Subcutaneous abdominal adipose tissue (tissue), 5 donors: Measurements from ENCODE around the gene MARK1.

Source experiments
- H3K27ac ChIP-seq: one replicate; pipeline ENCODE4 v1.7.0; 2013; ENCODE audit warnings: low read depth, mild to moderate bottlenecking, inconsistent platforms, low read length, moderate library complexity
- H3K27me3 ChIP-seq, 5 donors: one replicate each; pipeline ENCODE4 v1.7.0; 2013; ENCODE audit warnings: low read length in 5 of 5, inconsistent platforms in 1 of 5; ENCODE audit not compliant: control insufficient read depth in 5 of 5, insufficient read depth in 4 of 5
- H3K36me3 ChIP-seq, 5 donors: one replicate each; pipeline ENCODE4 v1.7.0; 2013; ENCODE audit warnings: low read length in 5 of 5; ENCODE audit not compliant: control insufficient read depth in 5 of 5, insufficient read depth in 5 of 5
- H3K4me1 ChIP-seq, 5 donors: one replicate each; pipeline ENCODE4 v1.7.0; 2013; ENCODE audit warnings: low read length in 5 of 5, mild to moderate bottlenecking in 3 of 5, moderate library complexity in 1 of 5; ENCODE audit not compliant: control insufficient read depth in 5 of 5, insufficient read depth in 5 of 5
- H3K4me3 ChIP-seq, 5 donors: one replicate each; pipeline ENCODE4 v1.7.0; 2013; ENCODE audit warnings: low read length in 5 of 5, low read depth in 1 of 5
- H3K9ac ChIP-seq, 5 donors: one replicate each; pipeline ENCODE4 v1.7.0; 2013; ENCODE audit warnings: low read length in 5 of 5, mild to moderate bottlenecking in 4 of 5, moderate library complexity in 3 of 5
- H3K9me3 ChIP-seq, 5 donors: one replicate each; pipeline ENCODE4 v1.7.0; 2013; ENCODE audit warnings: low read length in 5 of 5; ENCODE audit not compliant: control insufficient read depth in 5 of 5
- donor health status: healthy.
- donor health status: healthy.
- donor health status: healthy.
- donor health status: healthy.
- donor health status: healthy.

Gene MARK1

DNA sequence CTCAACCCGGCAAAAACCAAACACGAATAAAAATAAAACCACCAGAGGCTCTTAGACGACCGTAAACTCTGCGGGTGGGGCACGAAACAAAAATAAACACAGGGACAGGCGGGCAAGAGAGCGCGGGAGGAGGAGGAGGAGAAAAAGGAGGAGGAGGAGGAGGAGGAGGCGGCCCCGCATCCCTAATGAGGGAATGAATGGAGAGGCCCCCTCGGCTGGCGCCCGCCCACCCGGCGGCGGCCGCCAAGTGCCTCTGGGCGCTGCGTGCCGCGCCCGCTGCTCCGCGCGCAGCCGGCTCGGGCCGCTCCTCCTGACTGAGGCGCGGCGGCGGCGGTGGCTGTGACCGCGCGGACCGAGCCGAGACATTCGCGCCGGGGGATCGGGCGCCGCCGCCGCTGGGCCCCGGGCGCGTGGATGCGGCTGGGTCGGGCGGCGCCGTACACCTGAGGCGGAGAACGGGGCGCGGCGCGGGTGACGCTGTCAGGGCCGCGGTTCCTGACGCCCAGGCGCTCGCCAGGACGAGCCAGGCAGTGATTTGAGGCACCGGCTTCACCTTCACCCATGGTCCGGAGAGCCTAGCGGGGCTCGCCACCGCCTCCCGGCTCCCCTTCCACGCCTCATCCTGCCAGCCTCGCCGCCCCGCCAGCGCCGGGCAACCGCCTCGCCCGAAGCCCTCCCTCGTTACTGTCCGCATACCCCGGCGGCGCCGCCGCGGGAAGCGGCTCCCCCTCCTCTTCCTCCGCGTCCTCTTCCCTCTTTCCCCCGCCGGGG is at the start of gene MARK1:
Gene MARK1 (plus strand): TSS at position 229 of the 771 bp plus-strand sequence. CDS start 687 bp downstream, outside the sequence.
- Histone ChIP-seq H3K4me3 (peak within 1 kb of the TSS; percentile 84 to 95 (median 91)), H3K27ac (peak within 1 kb of the TSS; percentile 86), H3K9me3 (no peaks in the 10 kb centered on the region), H3K27me3 (no peaks in the 10 kb centered on the region), H3K4me1 (peaks cover 0 to 45% (median 26%) of the 10 kb centered on the region in 5 donors), H3K9ac (peak within 1 kb of the TSS; percentile 68 to 95 (median 90)), H3K36me3 (no peaks in the 10 kb centered on the region)

DNA sequence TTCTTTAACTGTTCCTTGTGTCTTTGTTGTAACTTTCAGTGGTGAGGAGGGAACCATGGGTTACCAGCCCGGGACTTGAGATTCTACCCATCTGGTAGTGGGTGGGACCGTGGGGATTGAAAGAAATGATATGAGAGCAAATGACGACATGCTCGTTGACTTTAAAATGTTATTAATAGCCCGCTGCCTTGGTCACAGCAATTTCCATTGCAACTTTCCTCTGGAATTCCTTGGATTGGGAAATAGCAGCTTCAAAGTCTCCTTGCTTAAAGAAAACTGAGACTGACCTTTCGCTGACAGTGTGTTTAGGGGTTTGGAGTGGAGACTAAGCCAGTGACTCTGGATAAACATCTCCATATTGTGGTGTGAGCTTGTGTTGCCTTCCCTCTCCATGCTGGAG is 44.2 kb upstream of the MARK1 start:
- Histone ChIP-seq H3K9ac (peak overlapping the region in 1 of 5 donors; percentile 63), H3K4me1 (peaks cover 4 to 25% (median 19%) of the 10 kb centered on the region in 5 donors), H3K27me3 (no peaks in the 10 kb centered on the region), H3K9me3 (no peaks in the 10 kb centered on the region), H3K36me3 (no peaks in the 10 kb centered on the region), H3K4me3 (peak overlapping the region in 1 of 5 donors; percentile 20), H3K27ac (peak overlapping the region; percentile 92)

GRCh38 chr1:220484135-220484534 is 43.8 kb upstream of the MARK1 start:
- H3K9ac ChIP-seq = no peak overlapping the region
- H3K9me3 ChIP-seq = no peaks in the 10 kb centered on the region
- peak overlapping the region; percentile 92 for H3K27ac ChIP-seq
- no peaks in the 10 kb centered on the region for H3K27me3 ChIP-seq
- peak overlapping the region in 1 of 5 donors; percentile 20 for H3K4me3 ChIP-seq
- H3K36me3 ChIP-seq = no peaks in the 10 kb centered on the region
- H3K4me1 ChIP-seq = peaks cover 4 to 25% (median 19%) of the 10 kb centered on the region in 5 donors

GRCh38 chr1:220485131-220485530 is 42.8 kb upstream of the MARK1 start:
- Histone ChIP-seq H3K9me3 (no peaks in the 10 kb centered on the region), H3K4me1 (peaks cover 4 to 19% (median 18%) of the 10 kb centered on the region in 5 donors), H3K27me3 (no peaks in the 10 kb centered on the region), H3K36me3 (no peaks in the 10 kb centered on the region), H3K9ac (no peak overlapping the region), H3K4me3 (no peak overlapping the region), H3K27ac (no peak overlapping the region)

DNA sequence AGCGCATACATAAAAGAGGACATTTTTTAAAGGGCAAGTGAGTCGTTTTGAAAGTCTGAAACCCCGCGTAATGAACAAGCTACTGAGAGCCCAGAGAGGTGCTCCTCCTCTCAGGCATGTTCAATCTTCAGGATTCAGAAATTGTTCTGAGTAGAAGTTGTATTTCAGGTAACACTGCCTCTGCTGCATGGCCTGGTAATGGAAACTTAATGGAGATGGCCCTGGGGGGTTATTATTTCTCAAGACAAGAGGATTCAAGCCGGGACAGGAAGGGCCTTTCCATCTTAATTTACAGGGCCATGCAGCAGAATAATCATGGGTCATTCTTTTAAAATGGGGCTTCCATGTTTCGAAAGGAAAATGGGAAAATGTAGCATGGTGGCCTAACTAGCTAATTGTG is 42.1 kb upstream of the MARK1 start:
- no peak overlapping the region for H3K4me3 ChIP-seq
- no peak overlapping the region for H3K27ac ChIP-seq
- peaks cover 4 to 19% (median 17%) of the 10 kb centered on the region in 5 donors for H3K4me1 ChIP-seq
- H3K27me3 ChIP-seq = no peaks in the 10 kb centered on the region
- H3K9ac ChIP-seq = no peak overlapping the region
- H3K9me3 ChIP-seq = no peaks in the 10 kb centered on the region
- no peaks in the 10 kb centered on the region for H3K36me3 ChIP-seq

DNA sequence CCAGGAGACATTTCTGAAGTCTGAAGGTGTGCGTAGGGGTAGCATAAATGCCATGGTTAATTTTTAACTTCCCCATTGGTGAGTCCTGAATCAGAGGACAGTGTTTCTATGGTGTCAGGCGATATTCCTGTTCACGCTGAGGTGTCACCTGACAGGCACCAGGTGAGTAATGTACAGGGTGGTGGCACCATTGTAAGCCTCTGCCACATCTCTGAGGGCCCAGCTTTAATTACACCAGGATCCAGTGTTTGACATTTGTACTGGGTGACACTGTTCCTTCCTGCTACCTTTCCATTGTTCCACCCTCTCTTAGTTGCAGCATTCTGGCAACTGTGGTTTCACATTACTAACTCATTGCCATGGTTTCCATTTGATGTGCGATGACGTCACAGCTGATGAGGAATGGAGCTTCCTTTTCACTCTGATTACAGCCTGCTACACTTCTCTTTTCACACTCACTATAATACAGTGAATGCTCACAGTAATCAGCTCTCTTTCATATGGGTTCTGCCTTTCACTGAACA is 40.6 kb upstream of the MARK1 start:
- Histone ChIP-seq H3K9me3 (no peaks in the 10 kb centered on the region), H3K4me1 (peaks cover 4 to 22% (median 19%) of the 10 kb centered on the region in 5 donors), H3K27ac (no peak overlapping the region), H3K36me3 (no peaks in the 10 kb centered on the region), H3K9ac (no peak overlapping the region), H3K27me3 (no peaks in the 10 kb centered on the region), H3K4me3 (no peak overlapping the region)

DNA sequence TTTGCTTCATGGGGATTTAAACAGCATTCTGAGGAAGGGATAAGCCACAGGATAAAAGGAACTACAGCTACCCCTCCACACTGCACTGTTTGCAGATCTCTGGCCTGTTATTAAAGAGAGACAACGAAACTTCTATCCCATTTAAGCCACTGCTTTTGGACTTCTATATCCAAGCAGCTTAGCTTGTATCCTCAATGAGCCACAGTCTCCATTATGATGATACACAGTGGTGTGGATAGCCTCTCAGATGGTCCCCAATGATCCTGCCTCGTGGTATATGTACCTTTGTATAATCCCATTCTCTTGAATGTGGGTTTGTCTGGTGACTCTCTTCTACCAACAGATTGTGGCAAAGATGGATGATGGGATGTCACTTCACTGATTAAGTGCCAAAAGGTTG is 36.0 kb upstream of the MARK1 start:
- Histone ChIP-seq H3K9ac (no peak overlapping the region), H3K27me3 (no peaks in the 10 kb centered on the region), H3K36me3 (no peaks in the 10 kb centered on the region), H3K9me3 (no peaks in the 10 kb centered on the region), H3K27ac (no peak overlapping the region), H3K4me1 (peaks cover 0 to 15% (median 5%) of the 10 kb centered on the region in 5 donors), H3K4me3 (no peak overlapping the region)

DNA sequence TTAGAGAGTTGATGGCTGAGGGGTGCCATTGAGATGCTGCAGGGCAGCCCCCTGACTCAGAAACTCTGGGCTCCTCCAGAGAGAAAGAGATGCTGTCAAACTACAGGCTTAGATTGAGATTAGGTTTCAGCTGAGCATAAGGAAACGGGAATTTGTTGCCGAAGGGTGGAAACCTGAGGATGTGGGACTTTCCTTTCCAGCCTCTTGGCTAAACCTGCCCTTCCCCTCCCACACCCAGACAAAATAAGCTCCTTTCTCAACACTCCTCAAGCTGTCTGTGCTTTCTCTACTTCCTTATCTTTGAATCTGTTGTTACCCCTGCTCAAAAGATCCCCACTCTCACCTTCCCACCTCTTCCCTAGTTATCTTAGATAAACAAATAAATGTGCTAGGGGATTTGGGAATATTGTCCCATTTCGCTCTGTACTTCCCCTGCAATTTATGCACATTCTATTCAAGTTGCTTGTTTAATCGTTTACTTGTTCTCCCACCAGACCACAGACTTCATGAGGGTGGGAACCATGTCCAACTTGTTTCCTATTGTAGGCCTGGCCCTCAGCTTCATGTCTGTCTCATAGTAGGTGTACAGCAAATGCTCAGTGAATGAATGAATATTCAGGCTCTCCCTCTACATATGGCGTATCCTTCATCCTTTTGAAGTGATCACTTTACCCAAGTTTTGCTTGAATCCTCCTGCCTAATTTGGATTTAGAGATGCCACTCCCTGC is 30.6 kb upstream of the MARK1 start:
- Histone ChIP-seq H3K4me3 (no peak overlapping the region), H3K9ac (peak overlapping the region in 1 of 5 donors; percentile 22), H3K27me3 (no peaks in the 10 kb centered on the region), H3K27ac (no peak overlapping the region), H3K9me3 (no peaks in the 10 kb centered on the region), H3K36me3 (no peaks in the 10 kb centered on the region), H3K4me1 (peaks cover 0 to 22% (median 13%) of the 10 kb centered on the region in 5 donors)

- H3K27me3 ChIP-seq = no peaks in the 10 kb centered on the region
- H3K9ac ChIP-seq = no peak overlapping the region
- H3K9me3 ChIP-seq = no peaks in the 10 kb centered on the region
- no peak overlapping the region for H3K27ac ChIP-seq
- no peak overlapping the region for H3K4me3 ChIP-seq
- H3K36me3 ChIP-seq = no peaks in the 10 kb centered on the region
- H3K4me1 ChIP-seq = peaks cover 0 to 16% (median 10%) of the 10 kb centered on the region in 5 donors
Measured at GRCh38 chr1:220498188-220498587, 29.7 kb upstream of the MARK1 start.

GRCh38 chr1:220500372-220500771 is 27.6 kb upstream of the MARK1 start:
- H3K27me3 ChIP-seq = no peaks in the 10 kb centered on the region
- no peaks in the 10 kb centered on the region for H3K36me3 ChIP-seq
- H3K9me3 ChIP-seq = no peaks in the 10 kb centered on the region
- H3K4me1 ChIP-seq = peaks cover 0 to 11% (median 8%) of the 10 kb centered on the region in 5 donors
- no peak overlapping the region for H3K4me3 ChIP-seq
- no peak overlapping the region for H3K9ac ChIP-seq
- H3K27ac ChIP-seq = no peak overlapping the region
